ENCODE results near the gene RNF212B.

GRCh38 chr14:23248601-23249000 is 10.9 kb downstream of the RNF212B start:
- TF ChIP-seq CTCF (IDR thresholded peaks at IDR 0.05; ENCODE audit: low read depth, low read length, missing input control) (no peak), RAD21 (IDR thresholded peaks at IDR 0.05) (no peak), MAX (IDR thresholded peaks at IDR 0.05) (no peak), YY1 (IDR thresholded peaks at IDR 0.05) (no peak), JUND (IDR thresholded peaks at IDR 0.05) (no peak)
